HL-60 (cell line): ENCODE measurements around the gene RGS10.

Source experiments
- DNase-seq, 2 experiments: peaks; one replicate each; pipeline ENCODE4 v3.0.0-alpha.2; 2010 to 2020; ENCODE audit warnings: low read depth in 1 of 2, low spot score in 1 of 2
- H3K27ac ChIP-seq: fragments of 250-450 bp; sonication (Bioruptor Pico); replicated peaks from 2 replicates; pipeline ENCODE4 v1.5.1; 2020; ENCODE audit warnings: mild to moderate bottlenecking, moderate library complexity
- H3K27me3 ChIP-seq: fragments of 250-450 bp; sonication (Bioruptor Pico); 2 replicates; pipeline ENCODE4 v1.5.1; 2021; ENCODE audit warnings: mild to moderate bottlenecking, moderate library complexity; ENCODE audit not compliant: insufficient read depth, poor library complexity, severe bottlenecking
- H3K4me3 ChIP-seq: replicated peaks from 2 replicates; pipeline ENCODE4 v1.5.1; 2011; ENCODE audit warnings: mild to moderate bottlenecking, control low read depth, low read length; ENCODE audit not compliant: insufficient read depth
- GABPA ChIP-seq: IDR thresholded peaks from 2 replicates; pipeline ENCODE4 v1.6.1; 2012; ENCODE audit warnings: low read depth
- POLR2AphosphoS5 ChIP-seq: IDR thresholded peaks from 2 replicates; pipeline ENCODE4 v1.6.1; 2012; ENCODE audit warnings: low read depth
- SPI1 ChIP-seq: IDR thresholded peaks from 2 replicates; pipeline ENCODE4 v1.6.1; 2012; ENCODE audit warnings: low read depth, mild to moderate bottlenecking, borderline replicate concordance
- TF ChIP-seq, protein P1 (sequence below): IDR thresholded peaks from 2 replicates; pipeline ENCODE4 v1.6.1; 2012; ENCODE audit warnings: low read depth; ENCODE audit not compliant: insufficient replicate concordance
- TF ChIP-seq, protein P2 (sequence below): IDR thresholded peaks from one replicate; pipeline ENCODE4 v1.5.1; 2011; ENCODE audit warnings: low read length, control low read depth, inconsistent platforms; ENCODE audit not compliant: insufficient read depth

Gene RGS10

DNA sequence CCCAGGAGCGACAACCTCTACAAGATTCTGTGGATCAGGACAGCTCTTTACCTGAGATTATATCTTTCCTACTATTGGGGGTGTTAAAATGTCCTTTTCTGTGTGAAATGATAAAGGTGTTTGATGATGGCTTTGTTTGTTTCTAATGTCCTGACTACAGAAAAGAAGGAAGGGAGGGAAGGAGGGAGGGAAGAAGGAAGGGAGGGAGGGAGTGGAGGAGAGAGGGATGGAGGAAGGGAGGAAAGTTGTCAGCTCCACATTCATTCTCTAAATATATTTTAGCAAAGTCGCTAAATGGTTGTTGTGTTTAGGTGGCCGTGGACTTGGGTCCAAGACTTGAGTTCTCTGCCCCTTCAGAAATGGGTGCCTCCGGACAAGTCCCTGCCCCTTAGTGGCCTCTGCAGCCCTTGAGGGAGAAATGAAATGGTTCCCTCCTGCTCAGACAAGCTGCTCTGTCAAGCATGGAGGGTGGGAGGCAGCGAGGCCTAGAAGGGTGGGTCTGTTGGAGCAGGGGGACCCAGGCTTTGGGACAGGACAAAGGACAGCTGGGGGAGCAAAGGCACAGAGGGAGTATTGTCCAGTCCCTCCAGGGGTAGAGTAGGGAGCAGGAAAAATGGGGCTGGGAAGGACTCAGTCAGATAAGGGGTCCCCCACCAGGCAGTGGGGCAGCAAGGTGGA is 4.4 kb downstream of the RGS10 start:
- DNase-seq: no peak
- Histone ChIP-seq H3K4me3 (no peak overlapping the region), H3K27me3 (no peaks in the 10 kb centered on the region), H3K27ac (no peak overlapping the region)
- TF ChIP-seq SPI1: no peak
- no peak for TF ChIP-seq POLR2AphosphoS5
- TF ChIP-seq GABPA: no peak
- TF ChIP-seq, protein P1, sequence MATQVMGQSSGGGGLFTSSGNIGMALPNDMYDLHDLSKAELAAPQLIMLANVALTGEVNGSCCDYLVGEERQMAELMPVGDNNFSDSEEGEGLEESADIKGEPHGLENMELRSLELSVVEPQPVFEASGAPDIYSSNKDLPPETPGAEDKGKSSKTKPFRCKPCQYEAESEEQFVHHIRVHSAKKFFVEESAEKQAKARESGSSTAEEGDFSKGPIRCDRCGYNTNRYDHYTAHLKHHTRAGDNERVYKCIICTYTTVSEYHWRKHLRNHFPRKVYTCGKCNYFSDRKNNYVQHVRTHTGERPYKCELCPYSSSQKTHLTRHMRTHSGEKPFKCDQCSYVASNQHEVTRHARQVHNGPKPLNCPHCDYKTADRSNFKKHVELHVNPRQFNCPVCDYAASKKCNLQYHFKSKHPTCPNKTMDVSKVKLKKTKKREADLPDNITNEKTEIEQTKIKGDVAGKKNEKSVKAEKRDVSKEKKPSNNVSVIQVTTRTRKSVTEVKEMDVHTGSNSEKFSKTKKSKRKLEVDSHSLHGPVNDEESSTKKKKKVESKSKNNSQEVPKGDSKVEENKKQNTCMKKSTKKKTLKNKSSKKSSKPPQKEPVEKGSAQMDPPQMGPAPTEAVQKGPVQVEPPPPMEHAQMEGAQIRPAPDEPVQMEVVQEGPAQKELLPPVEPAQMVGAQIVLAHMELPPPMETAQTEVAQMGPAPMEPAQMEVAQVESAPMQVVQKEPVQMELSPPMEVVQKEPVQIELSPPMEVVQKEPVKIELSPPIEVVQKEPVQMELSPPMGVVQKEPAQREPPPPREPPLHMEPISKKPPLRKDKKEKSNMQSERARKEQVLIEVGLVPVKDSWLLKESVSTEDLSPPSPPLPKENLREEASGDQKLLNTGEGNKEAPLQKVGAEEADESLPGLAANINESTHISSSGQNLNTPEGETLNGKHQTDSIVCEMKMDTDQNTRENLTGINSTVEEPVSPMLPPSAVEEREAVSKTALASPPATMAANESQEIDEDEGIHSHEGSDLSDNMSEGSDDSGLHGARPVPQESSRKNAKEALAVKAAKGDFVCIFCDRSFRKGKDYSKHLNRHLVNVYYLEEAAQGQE: no peak
- TF ChIP-seq, protein P2, sequence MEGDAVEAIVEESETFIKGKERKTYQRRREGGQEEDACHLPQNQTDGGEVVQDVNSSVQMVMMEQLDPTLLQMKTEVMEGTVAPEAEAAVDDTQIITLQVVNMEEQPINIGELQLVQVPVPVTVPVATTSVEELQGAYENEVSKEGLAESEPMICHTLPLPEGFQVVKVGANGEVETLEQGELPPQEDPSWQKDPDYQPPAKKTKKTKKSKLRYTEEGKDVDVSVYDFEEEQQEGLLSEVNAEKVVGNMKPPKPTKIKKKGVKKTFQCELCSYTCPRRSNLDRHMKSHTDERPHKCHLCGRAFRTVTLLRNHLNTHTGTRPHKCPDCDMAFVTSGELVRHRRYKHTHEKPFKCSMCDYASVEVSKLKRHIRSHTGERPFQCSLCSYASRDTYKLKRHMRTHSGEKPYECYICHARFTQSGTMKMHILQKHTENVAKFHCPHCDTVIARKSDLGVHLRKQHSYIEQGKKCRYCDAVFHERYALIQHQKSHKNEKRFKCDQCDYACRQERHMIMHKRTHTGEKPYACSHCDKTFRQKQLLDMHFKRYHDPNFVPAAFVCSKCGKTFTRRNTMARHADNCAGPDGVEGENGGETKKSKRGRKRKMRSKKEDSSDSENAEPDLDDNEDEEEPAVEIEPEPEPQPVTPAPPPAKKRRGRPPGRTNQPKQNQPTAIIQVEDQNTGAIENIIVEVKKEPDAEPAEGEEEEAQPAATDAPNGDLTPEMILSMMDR: no peak

DNA sequence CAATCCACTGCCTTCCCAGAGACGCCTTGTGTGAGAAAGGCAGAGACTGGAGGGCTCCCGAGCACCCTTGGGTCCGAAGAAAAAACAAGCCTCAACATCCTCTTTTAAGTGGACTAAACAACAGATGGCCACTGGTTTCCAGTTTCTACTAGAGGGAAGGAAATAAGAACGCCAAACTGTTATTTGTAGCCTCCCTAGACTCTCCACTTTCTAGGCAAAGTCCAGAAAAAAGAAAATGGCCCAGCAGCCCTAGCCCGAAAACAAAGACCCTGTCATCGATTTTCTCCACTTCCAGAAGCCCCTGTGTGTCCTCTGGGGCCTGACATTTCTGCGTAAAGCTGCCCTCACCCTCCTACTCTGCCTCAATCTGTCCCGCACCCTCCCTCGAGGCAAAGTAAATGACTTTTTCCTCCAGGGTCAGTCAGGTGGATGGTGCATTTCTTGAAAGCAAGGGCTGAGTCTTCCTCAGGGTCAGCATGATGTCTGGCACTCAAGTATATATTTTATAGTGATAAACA is 6.0 kb downstream of the RGS10 start:
- no peaks in the 10 kb centered on the region for H3K27me3 ChIP-seq
- no peak overlapping the region for H3K27ac ChIP-seq
- TF ChIP-seq POLR2AphosphoS5 (no peak), SPI1 (no peak), GABPA (no peak)
- TF ChIP-seq, protein P1: no peak
- TF ChIP-seq, protein P2: no peak
- no peak for DNase-seq
- H3K4me3 ChIP-seq: no peak overlapping the region

GRCh38 chr10:119535837-119536507 is 6.5 kb downstream of the RGS10 start:
- H3K27ac ChIP-seq: no peak overlapping the region
- TF ChIP-seq SPI1 (no peak), GABPA (no peak), POLR2AphosphoS5 (no peak)
- TF ChIP-seq, protein P1: no peak
- TF ChIP-seq, protein P2: no peak
- H3K4me3 ChIP-seq: no peak overlapping the region
- H3K27me3 ChIP-seq: no peaks in the 10 kb centered on the region
- DNase-seq: no peak
